Caco-2 (cell line): ENCODE results near the gene COQ8A. TPM values are rescaled to one million over a fixed set of nuclear protein-coding genes. Genes with fewer than 3 reads are reported as not detected.
A peak's percentile ranks its signal among the peaks of the same experiment; 100 is the strongest.

Experiments
- BruUV-seq: library from RNA; stranded (reverse); fragments of 400-500 nt; replicated peaks from 2 replicates; lab custom pipeline; 2021; lab: Mats Ljungman, UMichigan
- CTCF ChIA-PET: fragments of 300-600 bp; sonication (Branson Sonifier 250); formaldehyde crosslinking; loops from one replicate; lab custom pipeline; 2022; ENCODE audit warnings: antibody characterized with exemption; lab: Charles Lee
- POLR2A ChIA-PET: fragments of 300-600 bp; sonication (Branson Sonifier 250); formaldehyde crosslinking; loops from one replicate; lab custom pipeline; 2022; ENCODE audit warnings: antibody characterized with exemption; lab: Charles Lee
- DNase-seq, 2 experiments: peaks; one replicate each; pipeline versions ENCODE4 v3.0.0 to v3.0.0-alpha.2; 2020 to 2022
- H3K27me3 ChIP-seq: replicated peaks from 2 replicates; pipeline ENCODE4 v1.6.0; 2011; ENCODE audit warnings: low read length; ENCODE audit not compliant: control insufficient read depth, insufficient read depth
- H3K36me3 ChIP-seq: 2 replicates; pipeline ENCODE4 v1.5.1; 2011; ENCODE audit warnings: low read length; ENCODE audit not compliant: control insufficient read depth, insufficient read depth
- H3K4me1 ChIP-seq: fragments of 250-450 bp; sonication (Bioruptor Pico); 2 replicates; pipeline ENCODE4 v1.5.1; 2020; ENCODE audit warnings: mild to moderate bottlenecking
- H3K4me3 ChIP-seq: 2 replicates; pipeline ENCODE4 v1.5.1; 2011; ENCODE audit warnings: low read depth, mild to moderate bottlenecking, control low read depth, low read length
- H3K9me3 ChIP-seq: fragments of 250-450 bp; sonication (Bioruptor Pico); 2 replicates; pipeline ENCODE4 v1.5.1; 2020; ENCODE audit warnings: mild to moderate bottlenecking, moderate library complexity
- H3K27ac Mint-ChIP-seq: one replicate; pipeline ENCODE4 v1.8.0; 2022; ENCODE audit warnings: mixed read lengths; ENCODE audit not compliant: unreplicated experiment
- H3K27me3 Mint-ChIP-seq: one replicate; pipeline ENCODE4 v1.8.0; 2022; ENCODE audit warnings: mixed read lengths; ENCODE audit not compliant: insufficient read depth, unreplicated experiment
- H3K36me3 Mint-ChIP-seq: one replicate; pipeline ENCODE4 v1.8.0; 2022; ENCODE audit warnings: mild to moderate bottlenecking, mixed read lengths; ENCODE audit not compliant: insufficient read depth, unreplicated experiment
- H3K4me1 Mint-ChIP-seq: one replicate; pipeline ENCODE4 v1.8.0; 2022; ENCODE audit warnings: low read depth, mixed read lengths; ENCODE audit not compliant: unreplicated experiment
- H3K4me3 Mint-ChIP-seq: one replicate; pipeline ENCODE4 v1.8.0; 2022; ENCODE audit warnings: mild to moderate bottlenecking, moderate library complexity, mixed read lengths; ENCODE audit not compliant: unreplicated experiment
- H3K9me3 Mint-ChIP-seq: one replicate; pipeline ENCODE4 v1.8.0; 2022; ENCODE audit warnings: mixed read lengths; ENCODE audit not compliant: unreplicated experiment
- CTCF ChIP-seq, 2 experiments: fragments of 200-600 bp in 1 of 2; IDR thresholded peaks; 1 replicate in 1 of 2; 2 replicates in 1 of 2; pipeline versions ENCODE4 v1.5.1 to v1.8.0; 2011 to 2022; ENCODE audit warnings: antibody characterized with exemption in 1 of 2, control low read depth in 1 of 2, inconsistent platforms in 1 of 2, low read depth in 1 of 2, low read length in 1 of 2, mild to moderate bottlenecking in 1 of 2, moderate library complexity in 1 of 2; ENCODE audit not compliant: insufficient read depth in 1 of 2, severe bottlenecking in 1 of 2, unreplicated experiment in 1 of 2
- intact Hi-C: fragments of 100-400 bp; cut with micrococcal nuclease; formaldehyde crosslinking; loops from one replicate; pipeline ENCODE4 v1.10.0; 2022; ENCODE audit not compliant: unreplicated experiment
- total RNA-seq: library from RNA; stranded (reverse); gene quantifications from 2 replicates; pipeline ENCODE4 v1.2.3, GENCODE V29; 2022

The COQ8A gene
- total RNA-seq, 1 experiment from 2014 or later, result 50.0 TPM

DNA sequence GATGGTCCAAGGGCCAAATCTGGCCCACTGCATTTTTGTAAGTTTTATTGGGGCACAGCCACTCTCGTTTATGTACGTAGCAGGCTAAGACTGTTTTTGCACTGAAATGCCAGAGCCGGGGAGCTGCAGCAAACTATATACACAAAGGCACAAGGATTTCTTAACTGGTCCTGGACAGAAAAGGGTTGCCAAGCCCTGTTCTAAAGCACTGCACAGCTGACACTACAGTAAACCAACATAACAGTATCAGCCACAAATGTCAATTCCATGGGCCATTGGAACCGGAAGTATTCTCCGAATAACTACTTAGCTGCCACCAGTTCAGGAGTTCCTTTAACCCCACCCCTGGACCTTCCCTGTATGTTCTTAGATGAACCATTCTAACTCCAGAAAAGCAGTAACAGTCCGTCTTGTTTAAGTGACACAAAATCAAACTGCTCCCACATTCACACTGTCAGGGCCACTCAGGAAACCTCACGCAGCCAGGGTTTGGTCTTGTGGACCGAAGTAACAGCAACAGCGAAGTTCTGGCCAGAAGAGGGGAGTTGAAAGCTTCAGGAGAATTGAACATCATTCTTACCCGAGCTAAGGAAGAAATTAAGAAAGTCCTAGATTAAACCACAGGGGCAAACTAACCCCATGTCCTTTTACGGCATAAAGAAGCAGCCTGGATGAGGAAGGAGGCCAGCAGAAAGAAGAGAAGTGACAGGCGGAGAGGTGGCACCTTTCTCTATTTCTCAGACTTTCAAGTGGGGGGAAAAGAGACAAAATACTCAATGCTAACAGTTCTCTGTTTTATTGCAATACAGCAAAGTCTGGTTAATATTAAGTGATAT lies 49.2 kb downstream of the COQ8A start:
- Mint-ChIP-seq H3K9me3 (no peaks in the 10 kb centered on the region), H3K4me1 (peaks cover 13% of the 10 kb centered on the region), H3K27me3 (no peaks in the 10 kb centered on the region), H3K27ac (peak overlapping the region; percentile 18), H3K36me3 (peaks cover 33% of the 10 kb centered on the region), H3K4me3 (no peak overlapping the region)
- CTCF ChIA-PET, result no interaction called here
- no peaks in the 10 kb centered on the region for H3K27me3 ChIP-seq
- no peak overlapping the region for H3K4me3 ChIP-seq
- no peak for TF ChIP-seq CTCF (IDR thresholded peaks at IDR 0.05; ENCODE audit: insufficient read depth in 1 of 2, low read depth in 1 of 2, low read length in 1 of 2, severe bottlenecking in 1 of 2, unreplicated experiment in 1 of 2)
- no TSS peak for BruUV-seq
- POLR2A ChIA-PET, result no interaction called here
- peaks cover 8% of the 10 kb centered on the region for H3K4me1 ChIP-seq
- H3K9me3 ChIP-seq, result no peaks in the 10 kb centered on the region
- intact Hi-C loops, result loop anchor here (5.0 kb wide), 1 partner anchor 42 kb away; no protein-coding TSS in a partner anchor
- no peak for DNase-seq
- peaks cover 1% of the 10 kb centered on the region for H3K36me3 ChIP-seq

DNA sequence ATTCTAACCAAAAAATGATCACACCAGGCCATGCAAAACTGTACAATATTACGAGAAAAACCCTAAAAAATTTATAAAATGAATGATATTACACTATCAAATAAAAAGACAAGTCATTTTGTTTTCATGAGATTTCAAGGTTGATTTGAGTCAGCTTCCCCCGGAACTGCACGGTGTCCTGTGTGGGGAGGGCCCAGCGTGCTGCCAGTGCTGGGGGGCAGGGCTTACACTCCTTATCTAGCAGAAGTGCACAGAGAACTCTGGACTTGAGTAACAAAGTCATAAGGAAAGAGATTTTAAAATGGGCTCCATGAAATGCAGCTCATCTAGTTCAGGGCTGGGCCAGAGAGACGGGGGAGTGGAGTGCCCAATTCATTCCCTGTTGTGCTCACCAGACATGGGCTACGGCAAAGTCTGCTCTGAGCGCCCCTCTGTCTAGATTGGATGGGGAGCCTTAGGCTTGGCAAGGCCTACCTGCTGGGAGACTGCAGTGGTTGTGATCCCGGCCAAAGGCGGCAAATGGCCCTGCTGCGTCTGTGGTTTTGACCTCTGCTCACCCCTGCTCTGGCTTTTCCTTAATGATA lies 50.1 kb downstream of the COQ8A start:
- ChIA-PET POLR2A (no interaction called here), CTCF (no interaction called here)
- Histone ChIP-seq H3K9me3 (no peaks in the 10 kb centered on the region), H3K4me1 (peaks cover 8% of the 10 kb centered on the region), H3K4me3 (no peak overlapping the region), H3K27me3 (no peaks in the 10 kb centered on the region), H3K36me3 (peaks cover 1% of the 10 kb centered on the region)
- Mint-ChIP-seq H3K4me3 (no peak overlapping the region), H3K27ac (peak overlapping the region; percentile 18), H3K36me3 (peaks cover 32% of the 10 kb centered on the region), H3K4me1 (peaks cover 13% of the 10 kb centered on the region), H3K9me3 (no peaks in the 10 kb centered on the region), H3K27me3 (no peaks in the 10 kb centered on the region)
- TF ChIP-seq CTCF (IDR thresholded peaks at IDR 0.05; ENCODE audit: insufficient read depth in 1 of 2, low read depth in 1 of 2, low read length in 1 of 2, severe bottlenecking in 1 of 2, unreplicated experiment in 1 of 2), result no peak
- BruUV-seq, result no TSS peak
- DNase-seq, result no peak
- intact Hi-C loops, result loop anchor here (1.0 kb wide), 1 partner anchor 29 kb away; no protein-coding TSS in a partner anchor

- BruUV-seq, result no TSS peak
- H3K9me3 Mint-ChIP-seq, result no peaks in the 10 kb centered on the region
- Histone ChIP-seq H3K9me3 (no peaks in the 10 kb centered on the region), H3K4me1 (peaks cover 8% of the 10 kb centered on the region), H3K36me3 (no peaks in the 10 kb centered on the region; the same call in none of the 2 replicates), H3K4me3 (no peak overlapping the region), H3K27me3 (no peaks in the 10 kb centered on the region)
- peaks cover 13% of the 10 kb centered on the region for H3K4me1 Mint-ChIP-seq
- TF ChIP-seq CTCF (IDR thresholded peaks at IDR 0.05; ENCODE audit: insufficient read depth in 1 of 2, low read depth in 1 of 2, low read length in 1 of 2, severe bottlenecking in 1 of 2, unreplicated experiment in 1 of 2), result no peak
- H3K27me3 Mint-ChIP-seq, result no peaks in the 10 kb centered on the region
- no peak overlapping the region for H3K27ac Mint-ChIP-seq
- no peak overlapping the region for H3K4me3 Mint-ChIP-seq
- intact Hi-C loops, result no loop called here
- CTCF ChIA-PET, result no interaction called here
- POLR2A ChIA-PET, result no interaction called here
- DNase-seq, result no peak
- H3K36me3 Mint-ChIP-seq, result peaks cover 23% of the 10 kb centered on the region
Measured at GRCh38 chr1:226991920-226992319, 51.8 kb downstream of the COQ8A start.
